DND-41 (cell line): ENCODE data around the gene NELFB.

Source experiments
- ATAC-seq: fragments of 200-7000 bp; cut with Tn5 transposase; 3 replicates; pipeline ENCODE4 v1.9.1; 2021; ENCODE audit warnings: low read depth; ENCODE audit not compliant: insufficient read depth
- DNase-seq: peaks from one replicate; pipeline ENCODE4 v3.0.0-alpha.2; 2020
- H2AFZ ChIP-seq: 2 replicates; pipeline ENCODE4 v1.6.0; 2012; ENCODE audit warnings: low read depth, low read length
- H3K27ac ChIP-seq: 2 replicates; pipeline ENCODE4 v1.5.1; 2012; ENCODE audit warnings: low read length, inconsistent platforms
- H3K27me3 ChIP-seq: fragments of 200-600 bp; sonication (generic); 2 replicates; pipeline ENCODE4 v1.6.0; 2012; ENCODE audit warnings: low read length, mild to moderate bottlenecking, inconsistent platforms; ENCODE audit not compliant: insufficient read depth, poor library complexity
- H3K36me3 ChIP-seq: 2 replicates; pipeline ENCODE4 v1.5.1; 2012; ENCODE audit warnings: low read length, inconsistent platforms; ENCODE audit not compliant: insufficient read depth
- H3K4me1 ChIP-seq: 2 replicates; pipeline ENCODE4 v1.5.1; 2012; ENCODE audit warnings: mild to moderate bottlenecking, low read length; ENCODE audit not compliant: insufficient read depth
- H3K4me2 ChIP-seq: 2 replicates; pipeline ENCODE4 v1.6.0; 2012; ENCODE audit warnings: mild to moderate bottlenecking, moderate library complexity, low read length, inconsistent platforms; ENCODE audit not compliant: insufficient read depth
- H3K4me3 ChIP-seq, 2 experiments: fragments of 200-600 bp in 1 of 2; shearing (Covaris generic) in 1 of 2; 2 replicates each; pipeline ENCODE4 v1.5.1; 2012 to 2016; ENCODE audit warnings: inconsistent platforms in 2 of 2, low read length in 2 of 2, mild to moderate bottlenecking in 2 of 2, low read depth in 1 of 2, moderate library complexity in 1 of 2
- H3K79me2 ChIP-seq: 2 replicates; pipeline ENCODE4 v1.6.0; 2012; ENCODE audit warnings: low read length, inconsistent platforms; ENCODE audit not compliant: insufficient read depth
- H3K9ac ChIP-seq: 2 replicates; pipeline ENCODE4 v1.6.0; 2012; ENCODE audit warnings: low read depth, mild to moderate bottlenecking, inconsistent platforms, low read length, moderate library complexity
- H3K9me3 ChIP-seq: 2 replicates; pipeline ENCODE4 v1.5.1; 2012; ENCODE audit warnings: low read length, moderate library complexity, mild to moderate bottlenecking, inconsistent platforms; ENCODE audit not compliant: insufficient read depth, severe bottlenecking
- H4K20me1 ChIP-seq: 2 replicates; pipeline ENCODE4 v1.6.0; 2012; ENCODE audit warnings: low read length; ENCODE audit not compliant: insufficient read depth
- EZH2 ChIP-seq: IDR thresholded peaks from 3 replicates; pipeline ENCODE4 v1.6.1; 2012; ENCODE audit warnings: borderline replicate concordance, low read depth, mild to moderate bottlenecking, moderate library complexity, low read length, inconsistent platforms; ENCODE audit not compliant: severe bottlenecking
- TF ChIP-seq, protein P1 (sequence below): IDR thresholded peaks from 2 replicates; pipeline ENCODE4 v1.5.1; 2012; ENCODE audit warnings: borderline replicate concordance, low read length, moderate library complexity, mild to moderate bottlenecking; ENCODE audit not compliant: poor library complexity, severe bottlenecking; ENCODE audit errors: extremely low read depth

The NELFB gene

DNA sequence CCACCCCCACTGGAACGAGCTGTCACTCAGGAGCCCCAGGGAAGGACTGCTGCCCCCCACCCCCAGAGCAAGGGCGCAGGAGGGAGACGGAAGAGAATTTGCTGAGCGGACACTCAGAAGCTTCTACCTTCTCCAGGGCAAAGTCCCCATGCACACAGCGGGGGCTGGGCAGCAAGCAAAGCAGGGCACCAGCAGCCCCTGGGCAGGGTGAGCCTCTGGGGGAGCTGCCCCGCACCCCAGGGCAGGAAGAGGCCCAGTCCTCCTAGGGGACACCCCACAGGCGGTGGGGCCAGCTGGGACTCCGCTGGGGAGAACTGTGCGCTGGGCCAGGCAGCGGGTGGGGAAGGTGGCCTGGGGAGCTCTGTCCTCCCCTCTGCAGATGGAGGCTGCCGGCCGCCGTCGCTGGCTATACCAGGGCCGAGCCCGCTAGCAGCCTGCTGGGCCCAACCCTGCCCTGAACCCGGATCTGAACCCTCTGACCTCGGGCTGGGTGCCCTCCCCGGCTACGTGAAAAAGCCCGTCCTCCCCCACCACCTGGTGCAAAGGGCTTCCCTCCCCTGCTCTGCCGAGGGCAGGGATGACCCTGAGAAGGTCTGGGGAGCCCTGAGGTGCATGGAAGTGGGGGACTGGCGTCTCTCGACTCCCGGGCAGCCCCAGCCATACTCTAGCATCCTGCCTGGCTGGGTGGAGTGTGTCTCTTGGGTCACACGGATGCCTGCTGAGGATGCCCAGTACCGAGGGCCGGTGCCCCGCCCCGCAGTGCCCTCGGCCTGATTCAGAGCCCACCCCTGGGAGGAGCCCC lies 25.0 kb upstream of the NELFB start:
- Histone ChIP-seq H3K9me3 (no peaks in the 10 kb centered on the region), H4K20me1 (no peaks in the 10 kb centered on the region), H3K27me3 (no peaks in the 10 kb centered on the region), H3K4me2 (no peak overlapping the region), H3K36me3 (no peaks in the 10 kb centered on the region), H3K9ac (no peak overlapping the region), H2AFZ (no peak overlapping the region), H3K4me3 (no peak overlapping the region), H3K27ac (no peak overlapping the region), H3K79me2 (no peaks in the 10 kb centered on the region), H3K4me1 (peaks cover 2% of the 10 kb centered on the region; the same call in 1 of the 2 replicates)
- ATAC-seq (no peak), DNase-seq (no peak)
- TF ChIP-seq, protein P1, sequence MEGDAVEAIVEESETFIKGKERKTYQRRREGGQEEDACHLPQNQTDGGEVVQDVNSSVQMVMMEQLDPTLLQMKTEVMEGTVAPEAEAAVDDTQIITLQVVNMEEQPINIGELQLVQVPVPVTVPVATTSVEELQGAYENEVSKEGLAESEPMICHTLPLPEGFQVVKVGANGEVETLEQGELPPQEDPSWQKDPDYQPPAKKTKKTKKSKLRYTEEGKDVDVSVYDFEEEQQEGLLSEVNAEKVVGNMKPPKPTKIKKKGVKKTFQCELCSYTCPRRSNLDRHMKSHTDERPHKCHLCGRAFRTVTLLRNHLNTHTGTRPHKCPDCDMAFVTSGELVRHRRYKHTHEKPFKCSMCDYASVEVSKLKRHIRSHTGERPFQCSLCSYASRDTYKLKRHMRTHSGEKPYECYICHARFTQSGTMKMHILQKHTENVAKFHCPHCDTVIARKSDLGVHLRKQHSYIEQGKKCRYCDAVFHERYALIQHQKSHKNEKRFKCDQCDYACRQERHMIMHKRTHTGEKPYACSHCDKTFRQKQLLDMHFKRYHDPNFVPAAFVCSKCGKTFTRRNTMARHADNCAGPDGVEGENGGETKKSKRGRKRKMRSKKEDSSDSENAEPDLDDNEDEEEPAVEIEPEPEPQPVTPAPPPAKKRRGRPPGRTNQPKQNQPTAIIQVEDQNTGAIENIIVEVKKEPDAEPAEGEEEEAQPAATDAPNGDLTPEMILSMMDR: no peak
- no peak for TF ChIP-seq EZH2

DNA sequence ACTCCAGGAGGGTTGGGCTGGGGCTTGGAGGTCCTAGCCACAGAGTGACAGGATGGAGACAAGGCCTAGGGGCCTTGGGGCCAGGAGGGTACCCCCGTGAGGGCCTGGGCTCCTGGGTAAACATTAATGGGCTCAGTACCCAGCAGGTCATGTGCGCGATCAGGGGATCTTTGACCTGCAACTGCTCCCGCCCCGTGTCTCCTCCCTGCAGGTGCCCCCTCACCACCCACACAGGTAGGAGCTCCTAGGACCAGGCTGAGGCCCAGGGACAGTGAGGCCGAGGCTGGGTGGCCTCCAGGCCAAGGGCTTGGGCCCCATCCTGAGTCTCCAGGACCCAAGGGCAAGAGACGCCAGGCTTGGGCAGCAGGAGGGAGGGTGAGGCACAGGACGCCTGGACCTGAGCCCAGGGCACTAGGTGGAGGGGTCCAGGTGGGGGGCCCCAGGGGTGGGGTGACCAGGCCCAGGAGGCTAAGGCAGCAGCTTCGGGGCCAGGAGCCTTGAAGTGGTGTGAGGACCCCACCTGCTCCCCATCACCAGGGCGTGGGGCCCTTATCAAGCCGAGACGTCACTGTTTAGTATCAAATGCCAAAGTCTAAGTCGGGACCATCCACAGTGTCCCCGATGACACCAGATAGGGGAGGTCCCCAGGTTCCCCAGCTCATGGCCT lies 24.3 kb upstream of the NELFB start, which contains the start of gene SLC34A3:
TSS of gene SLC34A3 (plus strand) at position 197 of the 667 bp plus-strand sequence. CDS start 802 bp downstream, outside the sequence.
- no peak within 1 kb of the TSS for H3K4me3 ChIP-seq
- no peak within 1 kb of the TSS for H3K4me2 ChIP-seq
- no peak within 1 kb of the TSS for H2AFZ ChIP-seq
- H3K9me3 ChIP-seq: no peaks in the 10 kb centered on the region
- TF ChIP-seq EZH2: no peak
- TF ChIP-seq, protein P1: no peak
- ATAC-seq: no peak
- no peak within 1 kb of the TSS for H3K9ac ChIP-seq
- no peak within 1 kb of the TSS for H3K27ac ChIP-seq
- H3K36me3 ChIP-seq: no peaks in the 10 kb centered on the region
- no peaks in the 10 kb centered on the region for H3K27me3 ChIP-seq
- no peak for DNase-seq
- H4K20me1 ChIP-seq: no peaks in the 10 kb centered on the region
- H3K4me1 ChIP-seq: peaks cover 2% of the 10 kb centered on the region; the same call in 1 of the 2 replicates
- H3K79me2 ChIP-seq: no peaks in the 10 kb centered on the region

DNA sequence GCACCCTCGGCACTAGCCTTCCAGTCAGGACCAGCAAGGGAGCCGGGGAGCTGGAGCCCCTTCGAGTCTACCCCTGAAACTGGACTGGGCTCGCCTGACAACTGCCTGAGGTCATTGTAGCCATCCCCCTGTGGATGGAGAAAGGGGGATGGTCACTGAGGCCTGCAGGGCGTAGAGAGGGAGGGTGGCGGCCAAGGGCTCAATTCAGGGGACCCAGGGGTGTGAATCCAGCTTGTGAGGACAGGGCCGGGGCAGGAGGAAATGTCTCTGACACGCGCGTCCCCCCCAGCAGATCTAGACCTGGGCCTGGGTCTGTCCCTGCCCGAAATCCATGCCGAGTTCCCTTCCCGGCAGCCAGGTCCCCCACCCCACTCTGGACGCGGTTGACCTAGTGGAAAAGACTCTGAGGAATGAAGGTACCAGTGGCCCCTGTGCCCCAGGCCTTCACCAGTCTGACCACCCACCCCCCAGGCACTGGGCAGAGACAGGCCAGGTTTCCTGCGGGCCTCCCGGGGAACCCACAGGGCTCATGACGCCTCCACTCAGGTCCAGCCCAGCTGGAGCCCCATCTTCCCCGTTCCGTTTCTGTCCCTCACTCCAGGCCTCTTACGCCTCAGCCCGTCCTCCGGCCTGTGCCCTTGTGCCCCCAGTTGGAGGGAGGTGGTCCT lies 23.6 kb upstream of the NELFB start:
- TF ChIP-seq, protein P1: no peak
- no peak for TF ChIP-seq EZH2
- Histone ChIP-seq H3K27ac (no peak overlapping the region), H3K9ac (no peak overlapping the region), H3K4me3 (no peak overlapping the region), H3K27me3 (no peaks in the 10 kb centered on the region), H4K20me1 (no peaks in the 10 kb centered on the region), H2AFZ (no peak overlapping the region), H3K79me2 (no peaks in the 10 kb centered on the region), H3K9me3 (no peaks in the 10 kb centered on the region), H3K36me3 (no peaks in the 10 kb centered on the region), H3K4me1 (peaks cover 9% of the 10 kb centered on the region), H3K4me2 (no peak overlapping the region)
- DNase-seq: no peak
- no peak for ATAC-seq
